ENCODE results near the gene DNAJC13. TPM values are rescaled to one million over a fixed set of nuclear protein-coding genes. Genes with fewer than 3 reads are reported as not detected.

DNAJC13 gene
- total and polyA plus RNA-seq, 2 of the 8 experiments (the other 6 are each of a cell fraction or from before 2014, with no cell fraction given): 7.9 to 28.8 TPM

GRCh38 chr3:132561003-132561402, 143.7 kb downstream of the DNAJC13 start:
- Histone ChIP-seq H2BK15ac (ENCODE audit: low read length) (no peak overlapping the region), H3K9ac (replicated peaks in 1 of 4; ENCODE audit: extremely low read depth in 1 of 4, low read depth in 3 of 4, low read length in 3 of 4) (no peak overlapping the region), H3K36me3 (ENCODE audit: control insufficient read depth in 2 of 4, insufficient read depth in 4 of 4, low read length in 3 of 4) (no peaks in the 10 kb centered on the region), H3K9me3 (ENCODE audit: insufficient read depth in 2 of 2, low read depth in 1 of 2, low read length in 1 of 2) (no peaks in the 10 kb centered on the region), H2BK12ac (ENCODE audit: low read depth, low read length) (no peak overlapping the region), H2BK120ac (replicated peaks; ENCODE audit: low read depth, low read length) (no peak overlapping the region), H2BK5ac (ENCODE audit: low read depth, low read length) (no peak overlapping the region), H3K4me3 (ENCODE audit: extremely low read depth in 1 of 4, insufficient read depth in 2 of 4, low read depth in 3 of 4, low read length in 4 of 4) (no peak overlapping the region), H2AFZ (ENCODE audit: low read length) (no peak overlapping the region), H3K23me2 (ENCODE audit: low read depth, low read length) (no peaks in the 10 kb centered on the region), H4K91ac (replicated peaks; ENCODE audit: insufficient read length, low read length) (no peak overlapping the region), H4K20me1 (replicated peaks in 1 of 2; ENCODE audit: control insufficient read depth in 1 of 2, insufficient read depth in 2 of 2, low read length in 2 of 2) (no peaks in the 10 kb centered on the region), H4K5ac (ENCODE audit: insufficient read length, low read depth, low read length) (no peak overlapping the region), H4K8ac (ENCODE audit: extremely low read depth, insufficient read depth, low read length) (no peak overlapping the region), H3K14ac (ENCODE audit: insufficient read length) (no peak overlapping the region), H3K27ac (ENCODE audit: low read depth, low read length) (no peak overlapping the region), H3K79me1 (ENCODE audit: low read depth, low read length) (no peaks in the 10 kb centered on the region), H3K4ac (replicated peaks; ENCODE audit: insufficient read length, low read depth, low read length) (no peak overlapping the region), H3K4me1 (replicated peaks in 1 of 4; ENCODE audit: control insufficient read depth in 3 of 4, insufficient read depth in 4 of 4, low read length in 3 of 4) (peaks cover 0 to 4% (median 1%) of the 10 kb centered on the region in 4 experiments; a peak in 1 of 7 replicates), H2AK5ac (ENCODE audit: low read depth, low read length) (no peak overlapping the region), H3K23ac (ENCODE audit: insufficient read length) (no peak overlapping the region), H3K27me3 (replicated peaks in 1 of 4; ENCODE audit: control insufficient read depth in 3 of 4, extremely low read depth in 1 of 4, insufficient read depth in 3 of 4, low read length in 3 of 4) (no peaks in the 10 kb centered on the region), H3K56ac (replicated peaks; ENCODE audit: insufficient read length, low read depth, low read length) (no peak overlapping the region), H3K4me2 (ENCODE audit: insufficient read depth in 1 of 2, low read depth in 2 of 2, low read length in 2 of 2) (no peak overlapping the region), H3K18ac (ENCODE audit: extremely low read depth, low read length) (no peak overlapping the region), H3K79me2 (ENCODE audit: control insufficient read depth in 1 of 2, insufficient read depth in 2 of 2, low read length in 2 of 2) (no peaks in the 10 kb centered on the region), H2BK20ac (ENCODE audit: low read length) (no peak overlapping the region)
- CTCF ChIA-PET (ENCODE audit: partially characterized antibody): interaction anchor here (0.7 to 1.2 kb wide), 2 partner anchors 74 to 78 kb away, joined by 3 read pairs; no protein-coding TSS in a partner anchor
- DNase-seq (ENCODE audit: low read depth in 1 of 2, low spot score in 2 of 2) (no peak), FAIRE-seq (no peak)
- 59% methylated on average over 4 of the region's 4 CpGs; no CpG with 5 or more reads in 1 of the 2 experiments for WGBS, 2 experiments (ENCODE audit: extremely low coverage in 1 of 2, insufficient coverage in 1 of 2, insufficient read length in 1 of 2, insufficient replicate concordance in 2 of 2, low coverage in 1 of 2, low lambda C conversion rate in 2 of 2, missing lambda C conversion rate in 1 of 2)
- POLR2A ChIA-PET (ENCODE audit: partially characterized antibody): interaction anchor here (1.4 to 1.5 kb wide), 2 partner anchors 10 to 11 kb away, joined by 3 to 4 read pairs; no protein-coding TSS in a partner anchor
- TF ChIP-seq TAF7 (optimal IDR thresholded peaks at IDR 0.05; ENCODE audit: borderline replicate concordance, low read depth, low read length): no peak
- no peak for TF ChIP-seq POLR2A (IDR thresholded peaks at IDR 0.05; ENCODE audit: control extremely low read depth in 1 of 2, low read depth in 2 of 2, low read length in 2 of 2)
- no peak for TF ChIP-seq JUND (IDR thresholded peaks at IDR 0.05; ENCODE audit: low read length)
- TF ChIP-seq MAX (IDR thresholded peaks at IDR 0.05): no peak
- TF ChIP-seq SRF (IDR thresholded peaks at IDR 0.05; ENCODE audit: low read depth, low read length): no peak
- TF ChIP-seq CHD2 (IDR thresholded peaks at IDR 0.05; ENCODE audit: low read length): no peak
- no peak for TF ChIP-seq HDAC6 (IDR thresholded peaks at IDR 0.05; ENCODE audit: low read depth, low read length)
- no peak for TF ChIP-seq HDAC2 (IDR thresholded peaks at IDR 0.05; ENCODE audit: borderline replicate concordance in 1 of 2, low read depth in 2 of 2, low read length in 2 of 2)
